ENCODE measurements around the gene NTM. TPM values are rescaled to one million over a fixed set of nuclear protein-coding genes. Genes with fewer than 3 reads are reported as not detected.

Gene NTM
- total and polyA plus RNA-seq, 2 donors (not counting 3 experiments of a cell fraction or from before 2014, with no cell fraction given) = 1.00 to 1.1 TPM

DNA sequence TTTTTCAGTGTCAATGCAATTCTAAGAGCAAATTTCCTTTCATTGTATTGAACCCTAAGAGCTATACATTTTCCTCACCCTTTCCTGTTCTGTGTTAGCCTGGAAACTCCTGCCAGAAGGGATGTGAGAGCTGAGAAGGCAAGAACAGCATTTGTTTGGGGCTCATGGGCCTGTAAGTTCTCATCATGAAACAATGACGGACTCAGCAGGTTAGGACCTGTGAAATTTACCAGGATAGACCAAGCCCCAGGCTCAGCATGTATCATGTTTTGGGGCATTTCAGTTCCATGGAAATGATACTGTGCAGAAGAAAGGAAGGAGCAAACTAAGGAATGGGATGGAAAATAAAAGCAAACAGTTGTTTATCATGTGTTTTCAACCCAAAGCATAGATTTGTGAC lies 41.6 kb downstream of the NTM start:
- ChIA-PET POLR2A (no interaction called here), CTCF (no interaction called here)
- no peaks in the 10 kb centered on the region for H3K4me1 ChIP-seq (ENCODE audit: control insufficient read depth, extremely low read depth, insufficient read depth, low read length)
- H3K27me3 ChIP-seq (ENCODE audit: control insufficient read depth in 2 of 2, insufficient read depth in 2 of 2, low read length in 2 of 2) = no peaks in the 10 kb centered on the region
- H3K4me2 ChIP-seq (ENCODE audit: insufficient read depth, low read length) = no peak overlapping the region
- FAIRE-seq (no peak), DNase-seq (ENCODE audit: low read depth, low spot score) (no peak)
- H3K9ac ChIP-seq (replicated peaks; ENCODE audit: extremely low read depth, insufficient read depth, low read length) = no peak overlapping the region
- H4K20me1 ChIP-seq (replicated peaks; ENCODE audit: control insufficient read depth, extremely low read depth, insufficient read depth, low read length) = no peaks in the 10 kb centered on the region
- H3K9me1 ChIP-seq (replicated peaks; ENCODE audit: control insufficient read depth, extremely low read depth, insufficient read depth, low read length) = no peaks in the 10 kb centered on the region
- no peaks in the 10 kb centered on the region for H3K79me2 ChIP-seq (ENCODE audit: control insufficient read depth, insufficient read depth, low read length)
- dilution Hi-C loops (cut with MboI; ENCODE audit: extremely low pct_ligation_motif_present, low sequenced_read_pairs) (no loop called here), intact Hi-C loops (cut with micrococcal nuclease) (no loop called here)
- H3K4me3 ChIP-seq (replicated peaks in 1 of 3; ENCODE audit: insufficient read depth in 1 of 3, low read depth in 1 of 3, low read length in 3 of 3) = no peak overlapping the region
- no peaks in the 10 kb centered on the region for H3K36me3 ChIP-seq (ENCODE audit: control insufficient read depth in 2 of 2, extremely low read depth in 1 of 2, insufficient read depth in 2 of 2, low read length in 2 of 2)
- TF ChIP-seq POLR2A (IDR thresholded peaks at IDR 0.05; ENCODE audit: low read depth, low read length) = no peak
- TF ChIP-seq FOS (IDR thresholded peaks at IDR 0.05; ENCODE audit: borderline replicate concordance, insufficient read depth, low read length) = no peak
- TF ChIP-seq, protein P1, sequence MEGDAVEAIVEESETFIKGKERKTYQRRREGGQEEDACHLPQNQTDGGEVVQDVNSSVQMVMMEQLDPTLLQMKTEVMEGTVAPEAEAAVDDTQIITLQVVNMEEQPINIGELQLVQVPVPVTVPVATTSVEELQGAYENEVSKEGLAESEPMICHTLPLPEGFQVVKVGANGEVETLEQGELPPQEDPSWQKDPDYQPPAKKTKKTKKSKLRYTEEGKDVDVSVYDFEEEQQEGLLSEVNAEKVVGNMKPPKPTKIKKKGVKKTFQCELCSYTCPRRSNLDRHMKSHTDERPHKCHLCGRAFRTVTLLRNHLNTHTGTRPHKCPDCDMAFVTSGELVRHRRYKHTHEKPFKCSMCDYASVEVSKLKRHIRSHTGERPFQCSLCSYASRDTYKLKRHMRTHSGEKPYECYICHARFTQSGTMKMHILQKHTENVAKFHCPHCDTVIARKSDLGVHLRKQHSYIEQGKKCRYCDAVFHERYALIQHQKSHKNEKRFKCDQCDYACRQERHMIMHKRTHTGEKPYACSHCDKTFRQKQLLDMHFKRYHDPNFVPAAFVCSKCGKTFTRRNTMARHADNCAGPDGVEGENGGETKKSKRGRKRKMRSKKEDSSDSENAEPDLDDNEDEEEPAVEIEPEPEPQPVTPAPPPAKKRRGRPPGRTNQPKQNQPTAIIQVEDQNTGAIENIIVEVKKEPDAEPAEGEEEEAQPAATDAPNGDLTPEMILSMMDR (IDR thresholded peaks at IDR 0.05; ENCODE audit: extremely low read depth in 1 of 2, insufficient read depth in 1 of 2, low read depth in 1 of 2, low read length in 2 of 2) = no peak
- TF ChIP-seq MAX (IDR thresholded peaks at IDR 0.05; ENCODE audit: insufficient read depth, insufficient read length) = no peak
- no peak for TF ChIP-seq EZH2 (IDR thresholded peaks at IDR 0.05; ENCODE audit: borderline replicate concordance, low read depth, low read length, severe bottlenecking)
- TF ChIP-seq GATA2 (IDR thresholded peaks at IDR 0.05; ENCODE audit: insufficient read depth, insufficient read length, low read depth, low read length) = no peak
- no peak for TF ChIP-seq MYC (IDR thresholded peaks at IDR 0.05; ENCODE audit: low read depth, low read length)
- no peak for TF ChIP-seq POLR2AphosphoS5 (IDR thresholded peaks at IDR 0.05; ENCODE audit: insufficient read depth, low read depth, low read length)
- no peak for TF ChIP-seq JUN (IDR thresholded peaks at IDR 0.05; ENCODE audit: borderline replicate concordance, insufficient read depth, insufficient read length, low read depth)
- no peaks in the 10 kb centered on the region for H3K9me3 ChIP-seq (replicated peaks; ENCODE audit: control insufficient read depth, insufficient read depth, low read length)
- no TSS peak for BruUV-seq (replicated peaks)
- H2AFZ ChIP-seq (ENCODE audit: low read depth, low read length) = no peak overlapping the region
- H3K27ac ChIP-seq (ENCODE audit: insufficient read depth, low read depth, low read length) = no peak overlapping the region

Data from endothelial cell of umbilical vein (primary cell).